Measurements from ENCODE around the gene STARD4.
A peak's percentile ranks its signal among the peaks of the same experiment; 100 is the strongest.

Gene STARD4

GRCh38 chr5:111520908-111521307, 8.6 kb upstream of the STARD4 start:
- DNase-seq: no peak

DNA sequence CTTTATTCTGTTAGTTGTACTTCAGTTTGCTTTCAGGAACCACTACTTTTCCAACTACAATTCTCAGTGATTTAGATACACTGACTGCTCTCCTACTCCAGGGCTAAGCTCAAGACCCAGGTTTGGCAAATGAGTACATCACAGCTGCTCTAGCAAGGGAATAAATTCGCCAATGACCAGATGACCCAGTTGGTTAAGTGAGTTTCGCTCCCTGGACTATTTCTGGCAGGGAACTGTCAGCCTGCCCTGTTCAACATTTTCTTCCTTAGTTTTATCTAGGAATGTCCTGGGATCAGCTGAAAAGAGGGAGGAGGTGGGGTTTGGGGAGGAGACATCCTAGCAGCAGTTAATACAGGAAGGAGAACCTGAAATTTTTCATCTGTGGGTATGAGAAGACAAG, 6.4 kb upstream of the STARD4 start:
- no peak for DNase-seq

DNA sequence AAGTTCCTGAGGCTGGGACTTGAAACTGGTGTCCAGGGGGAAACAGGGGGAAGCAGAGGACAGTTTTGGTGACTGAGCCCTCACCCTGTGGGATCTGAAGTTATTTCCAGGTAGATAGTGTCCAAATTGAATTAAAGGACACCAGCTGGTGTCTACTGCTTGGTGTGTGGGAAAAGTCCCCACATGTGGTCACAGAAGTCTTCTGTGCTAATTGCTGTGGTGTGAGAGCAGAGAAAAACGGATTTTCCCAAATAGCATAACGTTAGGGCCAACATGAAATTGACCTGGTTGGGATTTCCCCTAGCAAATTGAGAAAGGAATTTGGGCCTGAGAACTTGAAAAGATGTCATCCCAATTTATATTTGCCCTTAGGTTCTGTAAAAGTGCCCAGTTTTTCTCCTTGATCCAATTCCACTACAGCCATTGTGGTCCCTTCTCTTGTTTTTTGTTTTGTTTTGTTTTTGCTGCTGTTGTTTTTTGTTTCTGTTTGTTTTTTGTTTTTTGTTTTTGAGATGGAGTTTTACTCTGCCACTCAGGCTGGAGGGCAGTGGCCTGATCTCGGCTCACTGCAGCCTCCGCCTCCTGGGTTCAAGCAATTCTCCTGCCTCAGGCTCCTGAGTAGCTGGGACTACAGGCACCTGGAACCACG, 5.6 kb upstream of the STARD4 start:
- no peak for DNase-seq

GRCh38 chr5:111514087-111514486, 1.8 kb upstream of the STARD4 start:
- no peak for DNase-seq

- no peak for DNase-seq
These were observed 791 bp upstream of the STARD4 start for GRCh38 chr5:111513131-111513520.

DNA sequence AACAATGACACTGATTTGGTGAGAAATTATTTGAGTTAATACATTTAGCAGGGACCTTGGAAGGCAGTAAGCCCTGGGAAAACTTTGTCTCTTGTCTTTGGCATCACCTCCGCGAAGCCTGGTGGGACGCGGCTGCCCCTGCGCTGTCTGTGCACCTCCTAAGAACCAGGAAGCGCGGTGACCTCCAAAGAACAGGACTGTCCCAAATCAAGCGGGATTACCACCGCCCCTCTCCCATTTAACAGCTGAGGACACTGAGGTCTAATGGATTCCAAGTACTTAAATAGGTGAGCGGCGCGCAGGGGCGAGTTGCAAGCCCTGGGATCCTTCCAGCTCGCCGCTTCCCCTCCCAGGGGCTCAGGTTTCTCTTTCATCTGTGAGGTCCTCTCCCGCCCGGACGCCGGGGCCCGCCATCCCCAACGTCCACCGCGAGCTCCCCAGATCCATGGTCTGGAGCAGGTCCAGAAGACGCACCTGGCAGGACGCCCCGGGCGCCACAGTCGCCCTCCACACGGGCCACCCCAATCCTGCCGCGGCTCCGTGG, 432 bp downstream of the STARD4 start:
- DNase-seq: no peak

GRCh38 chr5:111511174-111511830, 1.0 kb downstream of the STARD4 start:
- DNase-seq: no peak

DNA sequence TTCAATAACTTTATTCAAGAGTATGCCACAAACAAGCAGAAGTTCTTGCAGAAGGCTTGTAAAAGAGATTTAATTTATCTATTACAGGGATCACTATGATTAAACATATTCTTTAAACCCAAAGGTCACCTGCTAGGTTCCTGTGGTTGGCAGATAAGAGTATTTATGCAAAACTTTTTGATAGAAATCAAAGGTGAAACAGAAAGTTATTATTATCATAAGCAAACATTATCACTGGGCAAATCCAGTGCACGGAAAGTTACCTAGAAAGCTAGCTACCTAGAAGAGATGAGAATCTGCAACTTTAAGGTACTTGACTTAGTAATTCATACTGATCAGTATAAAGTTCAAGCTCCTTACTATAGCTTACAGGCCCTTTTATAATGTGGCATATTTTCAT, 3.2 kb downstream of the STARD4 start:
- peak in 1 of 2 donors; percentile 34 for DNase-seq

DNA sequence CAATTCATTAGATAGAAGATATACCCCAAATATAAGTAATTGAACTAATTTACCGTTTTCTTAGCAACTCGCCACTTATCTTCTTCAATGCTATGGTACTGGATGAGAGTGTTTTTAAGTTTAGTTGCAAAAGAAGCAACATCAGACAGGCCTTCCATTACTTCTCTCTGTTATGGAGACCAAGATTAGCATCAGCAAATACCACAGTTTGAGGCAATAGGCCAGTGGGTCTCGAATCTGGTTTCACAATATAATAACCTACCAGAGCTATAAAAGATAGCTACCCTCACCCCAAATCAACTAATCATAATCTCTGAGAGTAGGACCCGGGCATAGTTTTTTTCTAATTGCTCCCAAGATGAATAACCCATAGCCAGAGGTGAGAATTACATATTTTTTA, 5.1 kb downstream of the STARD4 start:
- no peak for DNase-seq

DNA sequence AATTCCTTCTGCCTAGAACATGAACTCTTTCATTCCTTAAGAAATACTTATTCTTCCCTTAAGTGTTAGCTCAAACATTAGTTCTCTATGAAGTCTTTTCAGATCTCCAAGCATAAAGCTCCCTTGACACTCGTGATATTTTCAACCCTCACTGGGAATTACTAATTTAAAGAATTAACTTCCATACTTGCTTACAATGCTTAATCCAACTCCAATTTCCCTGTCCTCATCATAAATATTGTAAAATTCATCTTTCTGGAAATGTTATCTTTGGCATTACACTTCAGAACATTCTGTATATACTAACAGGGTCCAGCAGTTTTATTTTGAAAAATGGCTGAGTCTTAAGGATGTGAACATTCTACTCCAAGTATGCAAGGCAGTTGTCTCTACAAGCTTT, 7.2 kb downstream of the STARD4 start:
- DNase-seq: no peak

DNA sequence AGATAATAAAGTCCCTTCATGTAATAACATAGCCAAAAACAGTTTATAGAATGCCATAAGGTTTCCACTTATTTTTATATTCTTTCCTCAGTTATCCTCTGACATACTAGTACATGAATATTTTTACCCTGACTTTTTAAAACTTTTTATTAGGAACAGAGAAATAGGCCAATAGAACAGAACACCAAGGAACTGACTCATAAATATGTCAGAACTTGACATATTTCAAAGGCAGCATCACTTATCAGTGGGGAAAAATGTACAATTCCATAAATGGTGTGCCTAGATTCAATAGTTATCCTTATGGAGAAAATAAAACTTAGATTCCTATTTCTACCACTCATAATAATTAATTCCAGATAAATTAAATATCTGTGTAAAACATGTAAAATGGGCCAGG, 9.4 kb downstream of the STARD4 start:
- no peak for DNase-seq

DNA sequence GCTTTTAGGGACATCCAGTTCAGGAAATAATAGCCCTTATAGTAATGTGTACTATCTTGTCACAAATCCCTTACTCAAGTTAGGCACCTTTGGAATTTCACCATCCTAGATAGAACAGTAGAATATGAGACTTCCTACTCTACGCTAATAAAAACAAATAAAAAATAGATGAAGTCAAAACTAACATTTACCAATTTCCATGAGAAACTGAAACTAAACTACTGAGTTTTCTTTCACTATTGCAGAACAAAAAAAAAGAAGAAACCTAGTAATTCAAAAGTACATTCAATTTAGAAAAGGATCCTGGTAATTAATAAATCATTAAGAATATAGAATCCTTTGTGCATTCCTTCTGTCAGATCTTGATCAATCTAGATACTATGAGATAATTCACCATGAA, 14.0 kb downstream of the STARD4 start:
- no peak for DNase-seq

DNA sequence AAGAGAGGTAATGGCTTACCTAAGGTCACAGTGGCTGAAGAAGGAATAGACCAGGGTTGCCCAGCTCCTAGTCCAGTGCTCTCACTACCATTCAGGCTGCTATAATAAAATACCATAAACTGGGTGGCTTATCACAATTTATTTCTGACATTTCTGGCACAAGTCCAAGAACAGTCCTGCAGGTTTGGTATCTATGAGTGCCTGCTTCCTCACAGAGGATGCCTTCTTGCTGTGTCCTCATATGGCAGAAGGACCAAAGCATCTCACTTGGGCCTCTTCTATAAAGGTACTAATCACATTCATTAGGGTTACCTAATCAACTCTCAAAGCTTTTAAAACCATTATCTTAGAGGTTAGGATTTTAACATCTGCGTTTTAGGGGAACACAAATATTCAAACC, 17.2 kb downstream of the STARD4 start:
- DNase-seq: no peak

DNA sequence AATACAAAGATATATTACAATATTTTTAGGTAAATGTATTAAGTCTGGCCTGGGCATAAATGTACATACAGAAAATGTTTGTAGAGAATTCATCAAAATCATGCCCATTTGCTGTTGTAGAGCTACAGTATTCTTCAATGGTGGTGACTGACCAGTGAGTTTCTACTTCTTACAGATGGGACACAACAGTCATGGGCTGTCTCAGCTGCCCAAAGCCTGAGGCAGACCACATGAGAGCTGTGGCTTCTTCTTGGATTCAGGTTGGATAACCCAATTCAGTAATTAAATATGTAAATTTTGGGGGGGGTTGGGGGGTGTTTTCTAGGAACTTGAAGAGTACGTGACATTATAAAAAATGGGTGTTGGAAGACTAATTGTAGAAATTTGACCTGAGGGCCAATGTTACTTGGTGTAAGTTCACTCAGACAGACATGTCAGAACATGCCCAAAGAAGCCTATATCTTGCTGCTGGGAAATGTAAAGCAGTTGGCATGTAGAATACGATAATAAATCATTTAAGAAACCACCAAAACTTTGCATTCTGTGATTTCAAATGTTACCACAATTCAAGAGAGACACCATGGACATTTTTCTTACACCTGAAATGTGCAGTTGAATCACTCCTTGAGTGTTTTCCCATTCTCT, 17.9 kb downstream of the STARD4 start:
- no peak for DNase-seq

DNA sequence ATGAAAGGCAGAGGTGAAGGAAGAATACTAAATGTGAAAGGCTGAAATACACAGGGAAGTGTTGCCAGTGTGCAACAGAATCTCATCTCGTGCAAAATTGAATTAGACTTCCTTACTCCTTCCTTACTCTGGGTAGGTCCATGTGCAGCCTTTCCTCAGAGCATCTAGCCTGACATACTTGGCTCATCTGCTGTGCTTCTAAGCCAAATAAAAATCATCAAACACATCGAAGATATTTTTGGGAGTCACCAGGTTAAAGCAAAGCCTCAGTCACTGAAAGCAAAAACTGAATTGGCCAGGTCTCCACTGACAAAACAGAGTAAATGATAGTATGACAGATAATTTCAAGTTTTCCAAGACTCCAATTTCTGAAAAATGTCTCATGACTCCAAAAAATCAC, 19.3 kb downstream of the STARD4 start:
- no peak for DNase-seq

GRCh38 chr5:111488353-111488752, 24.0 kb downstream of the STARD4 start:
- DNase-seq: no peak

- DNase-seq: no peak
These were observed 25.4 kb downstream of the STARD4 start for GRCh38 chr5:111486926-111487325.

DNA sequence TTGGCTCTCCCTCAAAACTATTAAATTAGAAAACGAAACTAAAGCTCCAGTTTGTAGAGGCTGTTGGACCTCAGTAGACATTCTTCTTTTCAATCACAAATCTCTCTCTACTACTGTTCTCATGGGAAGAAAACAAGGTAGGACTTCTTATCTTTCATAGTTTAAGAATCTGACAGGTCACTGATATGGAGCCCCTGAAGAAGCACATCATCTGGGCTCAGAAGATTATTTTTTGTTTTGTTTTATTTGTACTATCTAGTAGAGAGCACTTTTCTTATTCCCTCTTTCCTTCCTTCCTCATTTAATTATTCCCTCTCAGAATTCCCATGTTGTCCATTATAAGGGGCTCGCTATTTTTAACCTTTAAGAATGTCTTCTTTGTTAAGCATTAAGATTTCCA, 26.3 kb downstream of the STARD4 start:
- DNase-seq: no peak

DNA sequence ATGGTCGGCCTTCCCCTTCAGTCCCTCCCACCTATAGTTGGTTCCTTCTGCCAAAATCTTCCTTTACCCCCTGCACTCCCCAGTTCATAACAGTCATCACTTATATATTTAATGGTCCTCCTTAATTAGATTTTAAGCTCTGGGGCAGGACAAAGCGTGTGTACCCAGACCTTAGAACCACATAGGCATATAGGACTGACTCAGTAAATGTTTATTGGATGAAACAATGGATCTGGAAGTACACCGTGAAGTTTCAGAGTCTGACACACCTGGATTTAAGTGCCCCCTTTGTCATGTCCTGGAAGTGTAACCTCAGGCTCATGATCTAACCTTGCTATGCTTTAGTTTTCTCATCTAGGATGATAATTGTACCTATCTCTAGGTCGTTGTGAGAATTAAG, 32.0 kb downstream of the STARD4 start:
- DNase-seq: no peak

DNA sequence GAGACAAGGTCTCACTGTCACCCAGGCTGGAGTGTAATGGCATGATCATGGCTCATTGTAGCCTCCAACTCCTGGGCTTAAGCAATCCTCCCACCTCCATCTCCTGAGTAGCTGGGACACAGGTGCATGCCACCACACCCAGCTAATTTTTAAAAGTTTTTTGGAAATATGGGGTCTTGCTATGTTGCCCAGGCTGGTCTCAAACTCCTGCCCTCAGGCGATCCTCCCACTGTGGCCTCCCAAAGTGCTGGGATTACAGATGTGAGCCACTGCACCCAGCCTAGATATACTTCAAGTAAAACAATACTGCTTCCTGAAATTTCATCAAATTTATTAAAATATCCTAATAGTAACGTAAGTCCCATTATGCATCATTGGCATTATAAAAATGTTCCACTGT, 33.4 kb downstream of the STARD4 start:
- DNase-seq: no peak

DNA sequence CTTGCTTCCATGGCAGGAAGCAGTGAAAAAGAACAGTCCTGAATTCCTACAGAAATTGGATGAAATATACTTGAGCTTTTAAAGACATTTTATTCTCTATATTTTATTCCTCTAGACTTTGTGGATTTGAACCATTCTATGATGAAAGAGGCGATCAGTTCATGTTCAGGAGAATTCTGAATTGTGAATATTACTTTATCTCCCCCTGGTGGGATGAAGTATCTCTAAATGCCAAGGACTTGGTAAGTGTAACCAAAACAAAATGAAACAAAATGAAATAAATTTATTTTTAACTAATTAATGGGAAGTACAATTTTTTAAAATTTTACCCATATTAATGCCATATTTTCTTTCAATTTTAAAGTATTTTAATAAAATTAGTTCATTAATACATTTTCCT, 34.1 kb downstream of the STARD4 start:
- DNase-seq: no peak

DNA sequence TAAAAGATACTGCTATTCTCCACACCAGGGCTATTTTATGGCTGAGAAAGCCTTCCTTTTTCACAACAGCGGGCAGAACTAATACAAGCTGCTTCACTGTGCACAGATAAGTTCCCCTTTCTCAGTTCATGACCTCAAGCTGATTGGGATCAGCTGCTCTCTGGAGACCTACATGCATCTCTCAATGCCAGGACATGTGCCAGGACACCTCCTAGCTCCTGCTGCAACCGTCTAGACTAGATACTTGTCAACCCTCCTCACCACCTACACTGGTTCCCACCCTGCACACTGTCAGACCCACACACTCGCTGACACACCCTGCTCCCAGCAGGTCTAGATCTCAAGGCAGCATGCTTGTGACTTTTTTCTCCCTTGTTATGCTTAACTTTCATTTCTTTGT, 39.8 kb downstream of the STARD4 start:
- DNase-seq: no peak

DNA sequence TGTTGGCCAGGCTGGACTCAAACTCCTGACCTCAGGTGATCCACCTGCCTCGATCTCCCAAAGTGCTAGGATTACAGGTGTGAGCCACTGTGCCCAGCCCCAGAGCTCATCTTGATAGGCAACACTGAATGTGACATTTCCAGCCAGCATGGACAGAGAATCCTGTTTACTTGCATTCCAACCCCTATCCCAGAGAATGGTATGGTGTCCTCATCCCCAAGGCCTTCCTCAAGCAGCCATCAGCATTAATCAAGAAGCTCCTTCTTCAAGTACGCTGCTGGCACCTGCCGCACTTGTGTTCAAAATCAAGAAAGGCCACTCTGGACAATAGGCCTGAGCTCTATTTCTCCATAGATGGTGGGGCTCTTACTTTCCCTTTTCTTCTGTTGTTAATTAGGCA, 40.2 kb downstream of the STARD4 start:
- DNase-seq: no peak

GRCh38 chr5:111469903-111470302, 42.4 kb downstream of the STARD4 start:
- DNase-seq: no peak
